HG03135 (cell line): Measurements from ENCODE around the gene SPEF1.

Experiments
- ATAC-seq: cut with Tn5 transposase; IDR thresholded peaks from one replicate; pipeline ENCODE4 v1.9.1; 2021; ENCODE audit warnings: mild to moderate bottlenecking, moderate library complexity; ENCODE audit not compliant: unreplicated experiment

Gene SPEF1

DNA sequence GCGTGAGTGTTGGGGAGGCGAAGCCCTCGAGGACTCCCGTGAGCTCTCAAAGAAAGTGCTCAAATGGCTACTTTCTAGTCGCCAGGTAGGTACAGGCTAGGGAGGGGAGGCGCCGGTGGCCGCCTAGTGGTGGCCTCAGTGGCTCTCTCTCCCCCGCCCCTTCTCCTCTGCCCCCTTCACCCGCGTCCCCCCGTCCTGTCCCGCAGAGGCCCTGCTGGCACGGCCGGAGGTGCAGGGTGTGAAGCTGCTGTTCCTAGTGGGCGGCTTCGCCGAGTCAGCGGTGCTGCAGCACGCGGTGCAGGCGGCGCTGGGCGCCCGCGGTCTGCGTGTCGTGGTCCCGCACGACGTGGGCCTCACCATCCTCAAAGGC, 30.0 kb downstream of the SPEF1 start:
- no peak for ATAC-seq

DNA sequence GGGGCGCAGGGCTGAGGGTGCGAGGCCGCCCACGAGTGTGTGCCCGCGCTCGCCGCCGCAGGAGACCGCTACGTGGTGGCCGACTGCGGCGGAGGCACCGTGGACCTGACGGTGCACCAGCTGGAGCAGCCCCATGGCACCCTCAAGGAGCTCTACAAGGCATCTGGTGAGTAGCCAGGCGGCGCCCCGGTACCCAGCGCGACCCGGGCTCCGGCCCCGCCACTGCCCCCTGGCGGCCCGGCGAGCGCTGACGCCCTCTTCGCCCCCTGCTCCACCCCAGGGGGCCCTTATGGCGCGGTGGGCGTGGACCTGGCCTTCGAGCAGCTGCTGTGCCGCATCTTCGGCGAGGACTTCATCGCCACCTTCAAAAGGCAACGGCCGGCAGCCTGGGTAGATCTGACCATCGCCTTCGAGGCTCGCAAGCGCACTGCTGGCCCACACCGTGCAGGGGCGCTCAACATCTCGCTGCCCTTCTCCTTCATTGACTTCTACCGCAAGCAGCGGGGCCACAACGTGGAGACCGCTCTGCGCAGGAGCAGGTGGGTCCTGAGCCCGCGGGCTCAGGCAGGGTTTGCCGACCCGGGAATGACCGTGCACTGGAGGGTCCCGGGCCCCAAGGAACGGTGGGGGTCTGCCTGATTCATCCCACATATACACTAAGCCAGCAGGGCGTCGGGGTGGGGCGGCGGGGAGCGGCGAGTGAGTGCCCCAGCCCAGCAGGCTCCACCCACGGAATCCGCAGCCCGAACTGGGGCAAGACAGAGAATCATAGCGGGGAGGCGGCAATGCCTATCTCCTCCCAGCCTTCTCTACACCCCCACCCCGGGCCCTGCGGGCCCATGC, 31.3 kb downstream of the SPEF1 start:
- ATAC-seq: no peak

DNA sequence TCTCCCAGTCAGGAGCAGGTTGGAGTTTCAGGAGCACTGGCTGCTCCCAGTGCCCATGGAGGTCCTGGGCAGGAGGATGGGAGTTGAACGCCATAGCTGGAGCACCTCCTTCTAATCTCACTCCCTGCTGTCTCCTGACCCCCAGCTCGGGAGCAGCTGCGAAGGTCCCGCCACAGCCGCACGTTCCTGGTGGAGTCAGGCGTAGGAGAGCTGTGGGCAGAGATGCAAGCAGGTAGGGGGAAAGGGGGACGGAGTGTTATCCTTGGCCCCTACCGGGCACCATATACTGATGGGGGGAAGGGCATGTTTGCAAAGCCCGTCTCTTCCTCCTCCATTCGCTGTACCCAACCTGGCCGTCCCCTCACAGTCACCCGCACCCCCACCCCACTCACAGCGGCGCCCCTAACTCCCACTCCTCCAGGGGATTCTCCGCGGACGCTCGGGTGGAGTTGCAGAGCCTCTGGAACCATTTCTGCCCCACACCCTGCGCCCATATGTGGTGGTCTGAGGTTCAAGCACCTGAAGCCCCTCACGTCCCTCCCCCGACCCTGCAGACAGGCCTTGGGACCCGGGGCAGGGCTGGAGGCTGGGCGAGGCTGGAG, 32.1 kb downstream of the SPEF1 start:
- ATAC-seq: no peak

DNA sequence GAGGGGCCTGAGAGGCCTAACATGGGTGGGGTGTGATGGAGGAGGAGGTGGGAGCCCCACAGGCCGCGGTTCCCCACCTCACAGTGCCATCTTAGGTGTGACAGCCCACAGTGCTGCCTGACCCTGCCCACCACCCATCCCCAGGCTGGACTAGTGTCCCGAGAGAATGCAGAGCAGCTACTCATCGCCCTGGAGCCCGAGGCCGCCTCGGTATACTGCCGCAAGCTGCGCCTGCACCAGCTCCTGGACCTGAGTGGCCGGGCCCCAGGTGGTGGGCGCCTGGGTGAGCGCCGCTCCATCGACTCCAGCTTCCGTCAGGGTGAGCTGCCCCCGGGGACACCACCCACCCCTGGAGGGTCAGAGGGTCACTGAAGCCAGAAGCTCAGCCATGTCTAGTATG, 33.2 kb downstream of the SPEF1 start:
- ATAC-seq: no peak

DNA sequence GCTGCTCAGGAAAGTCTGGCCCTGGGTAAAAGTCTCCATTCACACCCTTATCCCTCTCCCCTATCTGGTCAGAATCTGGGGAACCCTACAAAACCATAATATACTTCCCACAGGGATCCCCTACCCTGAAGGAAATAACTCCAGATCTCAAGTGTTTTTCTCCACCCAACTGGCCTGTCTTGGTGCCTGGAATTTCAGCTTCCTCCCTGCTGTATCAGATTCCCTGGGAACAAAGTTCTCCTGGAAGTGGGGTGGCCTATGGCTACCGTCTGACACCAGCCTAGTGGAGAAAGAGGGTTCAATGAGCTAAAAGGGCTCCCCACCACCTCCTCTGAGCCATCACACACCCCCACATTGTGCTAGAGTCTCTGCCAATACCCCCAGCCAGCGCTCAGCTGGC, 33.8 kb downstream of the SPEF1 start:
- ATAC-seq: no peak

DNA sequence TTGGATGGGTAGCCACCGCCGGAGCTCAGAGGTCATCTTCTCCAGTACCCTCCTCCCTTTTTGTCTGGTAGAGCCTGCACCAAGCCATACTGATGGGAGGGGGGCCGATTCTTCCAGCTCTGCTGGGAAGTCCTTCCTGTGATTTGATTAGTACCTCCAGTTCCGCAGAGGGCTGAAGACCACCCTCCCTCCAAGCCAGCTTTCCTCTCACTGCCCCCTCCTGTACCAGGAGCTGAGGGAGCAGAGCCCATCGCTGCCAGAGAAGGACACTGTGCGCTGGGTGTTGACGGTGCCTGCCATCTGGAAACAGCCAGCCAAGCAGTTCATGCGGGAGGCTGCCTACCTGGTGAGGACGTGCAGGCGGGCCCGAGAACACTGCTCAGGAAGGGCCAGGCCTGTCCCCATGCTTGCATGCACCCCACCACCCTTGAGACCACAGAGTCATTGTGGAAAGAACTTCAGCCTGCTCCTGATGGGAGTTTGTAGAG, 35.5 kb downstream of the SPEF1 start:
- ATAC-seq: no peak

DNA sequence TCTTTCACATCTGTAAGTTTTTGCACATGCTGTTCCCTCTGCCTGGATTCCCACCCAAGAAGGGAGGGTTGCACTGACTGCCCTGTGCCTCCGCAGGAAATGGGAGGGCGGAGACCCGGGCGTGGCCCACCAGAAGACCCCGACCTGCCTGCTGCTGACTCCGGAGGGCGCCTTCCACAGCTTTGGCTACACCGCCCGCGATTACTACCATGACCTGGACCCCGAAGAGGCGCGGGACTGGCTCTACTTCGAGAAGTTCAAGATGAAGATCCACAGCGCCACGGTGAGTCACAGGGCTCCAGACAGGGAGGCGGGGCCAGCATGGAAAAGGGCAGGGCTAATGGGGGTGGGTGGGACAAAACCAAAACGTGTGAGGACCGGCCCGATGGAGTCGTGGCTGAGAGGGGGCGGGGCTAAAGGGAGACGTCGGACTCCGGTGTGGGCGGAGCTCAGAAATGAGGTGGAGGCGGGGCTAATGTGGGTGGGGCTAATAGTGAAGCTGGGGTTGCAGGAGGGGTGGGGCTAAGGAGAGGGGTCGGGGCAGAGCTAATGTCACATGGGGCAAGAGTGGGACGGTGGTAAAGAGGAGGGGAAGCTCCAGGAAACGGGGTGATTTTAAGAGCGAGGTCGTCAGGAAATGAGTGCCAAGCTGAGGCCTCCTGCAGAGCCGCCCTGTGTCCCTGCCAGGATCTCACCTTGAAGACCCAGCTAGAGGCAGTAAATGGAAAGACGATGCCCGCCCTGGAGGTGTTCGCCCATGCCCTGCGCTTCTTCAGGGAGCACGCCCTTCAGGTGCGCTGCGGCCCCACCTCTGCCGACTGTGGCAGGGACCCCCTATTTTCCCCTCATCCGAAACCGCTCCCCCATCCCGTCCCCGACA, 36.2 kb downstream of the SPEF1 start:
- ATAC-seq: no peak

DNA sequence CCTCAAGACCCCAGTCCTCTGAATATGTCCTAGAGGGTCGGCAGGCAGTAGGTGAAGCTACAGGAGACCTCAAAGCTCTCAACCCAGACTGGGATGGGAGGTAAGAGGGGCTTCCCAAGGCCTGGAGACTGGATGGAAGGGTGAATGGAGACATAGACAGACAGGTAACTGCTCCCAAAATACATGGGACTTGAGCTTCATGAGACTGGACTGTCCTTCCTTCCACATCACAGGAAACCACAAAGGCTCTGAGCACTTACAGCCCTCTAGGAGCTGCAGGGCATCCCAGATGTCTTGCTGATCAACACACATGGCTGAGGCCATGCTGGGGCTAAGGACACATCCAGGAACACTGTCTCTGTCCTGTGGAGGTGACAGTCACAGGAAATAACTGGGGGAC, 37.2 kb downstream of the SPEF1 start:
- ATAC-seq: no peak

DNA sequence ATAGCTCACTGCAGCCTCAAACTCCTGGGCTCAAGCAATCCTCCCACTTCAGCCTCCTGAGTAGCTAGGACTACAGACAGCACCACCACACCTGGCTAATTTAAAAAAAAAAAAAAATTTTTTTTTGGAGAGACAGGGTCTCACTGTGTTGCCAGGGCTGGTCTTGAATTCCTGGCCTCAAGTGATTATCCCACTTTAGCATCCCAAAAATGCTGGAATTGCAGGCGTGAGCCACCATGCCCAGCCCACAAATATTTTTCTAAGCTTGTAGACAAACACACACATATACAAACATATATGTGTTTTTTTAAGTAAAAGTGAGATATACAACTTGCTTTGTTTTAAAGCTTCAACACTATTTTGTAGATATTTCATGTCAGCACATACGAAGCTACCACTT, 38.0 kb downstream of the SPEF1 start:
- no peak for ATAC-seq

DNA sequence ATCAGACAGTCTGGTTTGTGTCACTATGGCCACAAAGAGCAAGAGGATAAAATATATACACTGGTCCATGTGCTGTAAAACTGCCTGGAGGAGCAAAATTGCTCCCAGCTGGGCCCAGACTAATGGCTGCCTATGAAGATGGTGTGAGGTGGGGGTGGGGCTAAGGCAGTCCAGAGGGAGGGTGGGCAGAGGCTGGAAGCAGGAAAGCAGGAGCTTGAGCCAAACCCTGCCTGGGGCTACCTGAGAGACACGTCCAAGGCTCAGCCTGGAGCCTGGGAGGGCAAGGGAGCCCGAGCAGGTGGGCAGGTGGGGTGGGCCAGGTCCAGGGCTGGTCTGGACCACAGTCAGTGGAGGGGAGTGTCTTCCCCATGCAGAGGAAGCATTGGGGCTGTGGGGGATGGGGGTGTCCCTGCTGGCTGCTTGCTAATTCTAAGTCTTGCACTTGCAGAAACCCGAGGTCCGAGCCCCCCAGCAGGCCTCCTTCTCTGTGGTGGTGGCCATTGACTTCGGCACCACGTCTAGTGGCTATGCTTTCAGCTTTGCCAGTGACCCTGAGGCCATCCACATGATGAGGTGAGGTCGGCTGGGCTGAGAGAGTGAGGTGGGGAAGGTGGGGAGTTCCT, 39.3 kb downstream of the SPEF1 start:
- ATAC-seq: no peak

DNA sequence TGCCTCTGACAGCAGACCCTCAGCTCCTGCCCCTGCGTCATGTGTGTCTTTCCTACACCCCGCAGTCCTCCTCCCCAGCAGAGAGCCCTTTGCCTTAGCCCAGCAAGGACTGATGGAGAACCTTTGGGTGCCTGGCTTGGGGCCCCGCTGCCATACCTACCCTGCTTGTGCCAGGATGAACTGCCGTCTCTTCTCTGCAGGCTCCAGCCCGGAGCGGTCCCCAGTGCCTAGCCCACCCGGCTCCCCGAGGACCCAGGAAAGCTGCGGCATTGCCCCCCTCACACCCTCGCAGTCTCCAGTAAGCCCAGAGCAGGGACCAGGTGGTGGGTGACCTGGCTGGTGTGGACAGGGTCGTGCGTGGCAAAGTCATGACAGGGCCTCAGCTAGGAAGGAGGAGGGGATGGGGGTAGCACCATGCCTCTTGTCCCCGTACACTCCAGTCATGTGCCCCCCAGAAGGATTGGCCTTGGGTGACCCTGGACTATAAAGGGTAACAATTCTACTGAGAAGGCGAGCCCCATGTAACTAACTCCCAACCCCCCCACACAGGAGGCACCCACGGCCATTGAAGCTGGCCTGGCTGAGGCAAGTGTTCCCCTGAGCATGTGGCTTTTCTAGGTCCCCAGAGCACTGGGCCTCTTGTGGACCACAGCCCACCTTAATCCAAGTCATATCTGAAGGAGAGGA, 40.5 kb downstream of the SPEF1 start:
- ATAC-seq: no peak

DNA sequence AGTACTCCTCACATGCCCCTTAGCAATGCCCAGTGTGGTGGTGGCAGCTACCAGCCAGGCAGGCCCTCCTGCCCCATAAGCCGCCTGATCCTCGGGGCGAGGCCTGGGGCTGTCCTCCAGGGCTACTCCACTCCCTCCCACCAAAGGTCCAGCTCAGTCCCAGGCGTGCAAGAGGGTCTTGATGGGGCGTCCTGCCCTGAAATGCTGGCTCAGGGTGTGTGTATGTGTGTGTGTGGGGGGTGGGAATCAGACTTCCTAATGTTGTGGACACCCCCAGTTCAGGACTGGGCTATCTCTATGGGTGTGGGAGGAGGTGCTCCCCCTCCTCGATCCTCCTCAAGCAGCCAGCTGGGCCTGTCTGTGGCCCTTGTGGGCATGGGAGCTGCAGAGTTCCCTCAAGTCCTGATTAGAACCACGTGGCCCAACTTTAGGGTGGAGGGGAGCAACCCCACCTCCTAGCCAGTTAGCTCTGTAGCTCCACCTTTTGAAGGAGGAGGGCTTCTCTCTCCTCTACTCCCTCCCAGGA, 41.3 kb downstream of the SPEF1 start:
- no peak for ATAC-seq

DNA sequence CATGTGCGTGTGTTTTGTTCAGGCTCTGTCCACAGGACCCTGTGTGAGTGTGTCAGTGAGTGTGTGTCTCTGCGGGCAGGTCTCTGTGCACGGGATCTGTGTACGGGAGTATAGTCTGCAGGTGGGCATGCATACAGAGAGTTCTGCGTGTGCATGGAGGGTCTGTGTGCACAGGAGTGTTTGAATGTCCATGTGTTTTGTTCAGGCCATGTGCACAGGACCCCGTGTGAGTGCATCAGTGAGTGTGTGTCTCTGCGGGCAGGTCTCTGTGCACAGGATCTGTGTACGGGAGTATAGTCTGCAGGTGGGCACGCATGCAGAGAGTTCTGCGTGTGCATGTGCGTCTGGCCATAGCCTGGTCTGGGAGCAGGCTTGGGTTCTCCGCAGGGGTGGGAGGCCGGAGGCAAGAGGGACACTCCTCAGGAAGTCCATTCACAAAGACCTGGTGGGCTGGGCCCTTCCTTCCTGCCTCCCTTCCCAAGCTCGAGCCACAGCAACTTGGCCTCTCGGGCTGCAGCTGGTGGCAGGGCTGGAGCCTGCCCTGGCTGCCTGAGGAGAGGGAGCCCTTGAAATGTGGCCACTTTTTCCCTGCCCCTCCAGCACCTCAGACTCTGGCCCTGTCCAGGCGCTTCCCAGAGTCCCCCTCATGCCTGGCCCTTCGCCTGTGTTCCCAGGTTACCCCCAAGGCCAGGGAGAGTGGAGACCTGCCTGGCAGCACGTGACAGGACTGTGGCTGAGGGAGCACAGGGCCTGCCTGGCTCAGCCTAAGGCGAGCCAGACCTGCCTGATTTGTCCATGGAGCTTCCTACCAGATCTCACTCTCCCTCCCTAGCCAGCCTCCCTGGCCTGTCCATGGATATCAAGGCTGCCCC, 42.0 kb downstream of the SPEF1 start:
- ATAC-seq: no peak

DNA sequence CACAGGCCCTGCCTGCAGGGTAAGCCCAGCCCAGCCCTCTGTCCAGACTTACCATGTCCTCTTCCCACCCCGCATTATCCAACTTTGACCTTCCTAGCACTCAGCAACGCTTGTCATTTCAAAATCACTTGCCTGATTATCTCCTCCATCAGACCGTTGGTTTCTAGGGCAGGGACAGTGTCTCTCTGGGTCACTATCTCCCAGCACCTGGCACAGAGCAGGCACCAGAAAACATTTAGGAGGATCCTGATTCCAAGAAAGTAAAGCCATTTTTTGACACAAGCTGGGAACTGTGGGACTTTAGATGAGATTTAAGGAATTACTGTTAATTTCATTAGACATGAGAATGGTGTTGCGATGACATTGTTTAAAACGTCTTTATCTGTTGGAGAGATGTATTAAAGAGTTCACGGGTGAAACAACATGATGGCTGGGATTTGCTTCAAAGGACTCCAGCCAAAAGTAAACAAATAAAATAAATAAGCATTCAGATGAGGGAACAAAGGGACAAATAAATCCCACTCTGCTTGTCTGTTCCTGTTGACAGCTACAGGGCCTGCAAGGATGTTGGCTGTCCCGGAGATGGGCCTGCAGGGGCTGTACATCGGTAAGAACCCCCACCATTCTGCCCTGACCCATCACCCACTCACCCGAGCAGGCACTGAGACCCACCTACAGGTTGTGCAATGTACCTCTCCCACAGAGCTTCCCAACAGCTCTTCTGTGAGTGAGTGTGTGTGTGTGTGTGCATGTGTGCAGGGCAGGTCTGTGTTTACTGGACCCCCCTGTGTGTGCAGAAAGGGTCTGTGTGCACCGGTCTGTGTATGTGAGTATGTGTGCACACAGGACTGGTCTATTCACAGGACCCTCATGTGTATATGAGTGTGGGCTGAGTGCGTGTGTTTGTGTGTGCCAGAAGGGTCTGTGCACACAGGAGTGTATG, 42.9 kb downstream of the SPEF1 start:
- no peak for ATAC-seq

DNA sequence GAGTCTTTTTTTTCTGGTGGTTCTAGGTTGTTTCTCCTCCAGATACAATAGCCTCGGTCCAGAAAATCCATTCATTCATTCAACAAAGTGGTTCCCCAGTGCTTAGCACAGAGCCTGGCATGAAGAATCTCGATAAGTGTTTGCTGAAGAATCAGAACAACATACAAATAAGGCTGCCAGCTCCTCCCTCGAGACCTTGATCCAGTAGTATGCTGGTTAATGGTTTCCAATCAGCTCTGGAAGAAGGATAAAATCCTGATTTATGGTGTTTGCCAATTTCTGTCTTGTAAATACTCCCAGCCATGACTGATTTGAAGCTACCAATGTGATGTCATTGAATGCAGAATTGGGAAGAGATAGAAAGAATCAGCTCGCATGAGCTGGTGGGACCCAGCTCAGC, 45.5 kb downstream of the SPEF1 start:
- no peak for ATAC-seq

DNA sequence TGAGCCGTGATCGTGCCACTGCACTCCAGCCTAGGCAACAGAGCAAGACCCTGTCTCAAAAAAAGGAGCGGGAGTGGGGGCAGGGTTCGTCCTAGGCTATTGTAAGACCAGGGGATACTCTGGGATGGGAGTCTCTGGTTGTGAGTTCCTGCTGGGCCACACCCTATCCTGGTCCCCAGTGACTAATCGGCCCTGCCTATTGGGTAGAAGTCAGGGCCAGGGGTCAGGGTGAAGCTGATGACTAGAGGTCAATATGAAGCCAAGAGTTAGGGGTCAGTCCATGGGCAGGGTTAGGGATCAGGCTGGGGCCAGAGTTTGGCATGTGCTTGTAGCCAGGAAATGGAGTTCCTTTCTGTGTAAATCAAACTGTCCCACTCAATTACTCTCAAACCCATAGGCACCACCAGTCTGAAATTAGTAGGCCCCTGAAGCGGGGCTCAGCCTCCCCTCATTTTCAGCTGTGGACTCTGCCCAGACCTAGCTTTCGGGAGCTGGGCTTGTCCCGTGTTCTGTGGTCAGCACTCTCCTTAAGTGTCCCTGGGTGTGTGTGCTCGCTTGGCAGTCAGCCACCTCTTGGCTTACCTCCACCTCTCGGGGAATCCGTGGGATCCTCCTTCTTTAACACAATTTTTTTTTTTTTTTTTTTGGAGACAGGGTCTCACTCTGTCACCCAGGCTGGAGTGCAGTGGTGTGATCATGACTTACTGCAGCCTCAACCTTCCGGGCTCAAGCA, 47.0 kb downstream of the SPEF1 start:
- no peak for ATAC-seq

DNA sequence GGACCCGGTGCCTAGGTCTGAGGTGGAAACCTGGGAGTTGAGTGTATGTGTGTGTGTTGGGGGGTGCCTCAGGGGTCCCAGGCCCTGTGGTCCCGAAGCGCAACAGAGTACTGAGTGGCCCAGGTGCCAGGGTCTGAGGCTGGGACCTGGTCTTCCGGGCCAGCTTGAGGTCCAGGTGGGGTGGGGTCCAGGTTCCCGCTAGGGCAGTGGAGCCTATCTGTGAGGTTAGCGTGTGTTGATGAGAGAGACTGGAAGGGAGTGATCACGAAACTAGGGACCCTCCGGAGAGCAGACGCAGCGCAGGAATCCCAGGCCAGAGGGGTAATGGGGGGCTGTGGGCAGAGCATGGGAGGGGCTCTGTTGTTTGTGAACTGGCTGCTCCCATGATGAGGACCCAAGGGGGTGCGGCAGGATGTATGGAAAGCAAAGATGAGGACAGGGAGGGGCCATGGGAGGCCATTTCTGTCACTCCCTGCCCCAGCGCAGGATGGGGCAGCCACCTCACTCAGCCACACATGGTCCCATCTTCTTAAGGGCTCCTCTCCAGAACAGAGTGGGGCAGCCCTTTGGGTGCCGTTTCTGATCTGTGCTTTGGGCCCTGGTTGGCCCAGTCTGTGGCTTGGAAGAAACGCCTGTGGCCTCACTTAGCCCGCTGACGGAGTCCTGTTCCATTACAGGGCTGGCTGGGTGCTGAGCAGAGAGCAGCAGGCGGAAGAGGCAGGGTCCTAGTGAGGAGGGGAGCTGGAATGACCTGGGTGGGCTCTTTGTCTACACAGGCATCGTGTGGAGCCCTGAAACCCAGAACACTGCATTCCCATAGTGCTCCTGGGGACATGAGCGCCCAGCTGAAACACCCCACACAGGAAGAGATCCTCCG, 47.9 kb downstream of the SPEF1 start:
- no peak for ATAC-seq
